ENCODE results near the gene STK32B.

GRCh38 chr4:5467111-5467510 lies 415.8 kb downstream of the STK32B start:
- TF ChIP-seq CTCF (IDR thresholded peaks at IDR 0.05), result no peak
- TF ChIP-seq POLR2AphosphoS5 (IDR thresholded peaks at IDR 0.05; ENCODE audit: low read depth, low read length), result no peak
- TF ChIP-seq SIN3A (IDR thresholded peaks at IDR 0.05; ENCODE audit: borderline replicate concordance, insufficient read depth, low read depth, low read length), result no peak

Data from Panc1 (cell line).